HCT116 (cell line): ENCODE results near the gene TAAR6. TPM values are rescaled to one million over a fixed set of nuclear protein-coding genes. Genes with fewer than 3 reads are reported as not detected.
"Not testable (repeated sequence)": the region's sequence is repeated elsewhere in the genome, so short reads cannot be mapped to it uniquely, and the experiment has no call there.

ENCODE experiments used
- ATAC-seq: fragments of 200-7000 bp; cut with Tn5 transposase; 2 replicates; pipeline ENCODE4 v1.9.1; 2020; ENCODE audit warnings: mild to moderate bottlenecking, moderate library complexity
- BruUV-seq: library from RNA; stranded (reverse); fragments of 400-500 nt; replicated peaks from 2 replicates; lab custom pipeline; 2021; lab: Mats Ljungman, UMichigan
- CTCF ChIA-PET: fragments of 300-600 bp; sonication (Branson Sonifier 250); formaldehyde crosslinking; loops from one replicate; lab custom pipeline; 2021; ENCODE audit warnings: antibody characterized with exemption; lab: Charles Lee
- POLR2A ChIA-PET: fragments of 300-600, 350-600 bp; sonication (Branson Sonifier 250); formaldehyde crosslinking; loops from one replicate; lab custom pipeline; 2021; ENCODE audit warnings: antibody characterized with exemption; lab: Charles Lee
- RAD21 ChIA-PET, 2 experiments: fragments of 300-600 bp; sonication (Branson Sonifier 250); formaldehyde crosslinking; loops; one replicate each; lab custom pipeline; 2023; ENCODE audit warnings: low total read pairs in 2 of 2; ENCODE audit not compliant: uncharacterized antibody in 2 of 2, unreplicated experiment in 2 of 2, low non-redundant PET in 1 of 2; lab: Charles Lee
- DNase-seq: peaks from one replicate; pipeline ENCODE4 v3.0.0-alpha.2; 2010; ENCODE audit warnings: low read depth, low spot score
- H2AFZ ChIP-seq: fragments of 200-600 bp; shearing (Covaris generic), sonication (generic); 2 replicates; pipeline ENCODE4 v1.6.1; 2017; ENCODE audit warnings: low read depth, mixed run types, mixed read lengths, antibody characterized with exemption, low read length; ENCODE audit not compliant: poor library complexity, severe bottlenecking
- H3K27ac ChIP-seq: 2 replicates; pipeline ENCODE4 v1.5.1; 2012; ENCODE audit warnings: low read depth, low read length
- H3K27me3 ChIP-seq: fragments of 200-600 bp; sonication (generic); 2 replicates; pipeline ENCODE4 v1.6.1; 2016; ENCODE audit warnings: mixed run types, low read length, mixed read lengths; ENCODE audit not compliant: insufficient read depth
- H3K36me3 ChIP-seq, 2 experiments: fragments of 200-500 bp in 1 of 2; fragments of 200-600 bp in 1 of 2; sonication (Bioruptor generic) in 1 of 2; sonication (generic) in 1 of 2; 2 replicates each; pipeline versions ENCODE4 v1.5.1 to v1.6.1; 2014 to 2016; ENCODE audit warnings: low read length in 2 of 2, inconsistent platforms in 1 of 2, mixed read lengths in 1 of 2, mixed run types in 1 of 2; ENCODE audit not compliant: insufficient read depth in 2 of 2, control insufficient read depth in 1 of 2
- H3K4me1 ChIP-seq, 2 experiments: fragments of 200-600 bp in 1 of 2; sonication (generic) in 1 of 2; 2 replicates each; pipeline versions ENCODE4 v1.5.1 to v1.6.1; 2012 to 2017; ENCODE audit warnings: low read length in 2 of 2, inconsistent platforms in 1 of 2, mild to moderate bottlenecking in 1 of 2, mixed read lengths in 1 of 2, mixed run types in 1 of 2, moderate library complexity in 1 of 2; ENCODE audit not compliant: insufficient read depth in 2 of 2, control insufficient read depth in 1 of 2
- H3K4me2 ChIP-seq: fragments of 200-600 bp; sonication (generic); 2 replicates; pipeline ENCODE4 v1.6.1; 2017; ENCODE audit warnings: mixed run types, low read length, mixed read lengths
- H3K4me3 ChIP-seq, 2 experiments: fragments of 200-600 bp in 1 of 2; sonication (generic) in 1 of 2; replicated peaks in 1 of 2; 2 replicates each; pipeline ENCODE4 v1.5.1; 2011 to 2016; ENCODE audit warnings: low read length in 2 of 2, control low read depth in 1 of 2, low read depth in 1 of 2, mild to moderate bottlenecking in 1 of 2, mixed read lengths in 1 of 2, mixed run types in 1 of 2
- H3K79me2 ChIP-seq: fragments of 200-600 bp; sonication (generic); 2 replicates; pipeline ENCODE4 v1.6.1; 2017; ENCODE audit warnings: mild to moderate bottlenecking, mixed run types, low read length, moderate library complexity, mixed read lengths; ENCODE audit not compliant: insufficient read depth
- H3K9ac ChIP-seq: fragments of 200-600 bp; sonication (generic); 2 replicates; pipeline ENCODE4 v1.6.1; 2016; ENCODE audit warnings: low read length, mixed read lengths
- H3K9me2 ChIP-seq: fragments of 200-600 bp; sonication (generic), shearing (Covaris generic); 2 replicates; pipeline ENCODE4 v1.6.1; 2017; ENCODE audit warnings: mixed run types, mild to moderate bottlenecking, moderate library complexity; ENCODE audit not compliant: insufficient read depth
- H3K9me3 ChIP-seq, 2 experiments: fragments of 200-500 bp in 1 of 2; fragments of 200-600 bp in 1 of 2; sonication (Bioruptor generic) in 1 of 2; sonication (generic) in 1 of 2; 2 replicates each; pipeline ENCODE4 v1.6.1; 2014 to 2017; ENCODE audit warnings: low read length in 2 of 2, mixed read lengths in 2 of 2, inconsistent platforms in 1 of 2, low read depth in 1 of 2, mild to moderate bottlenecking in 1 of 2, mixed run types in 1 of 2, moderate library complexity in 1 of 2; ENCODE audit not compliant: control insufficient read depth in 1 of 2, insufficient read depth in 1 of 2
- H4K20me1 ChIP-seq: fragments of 200-600 bp; sonication (generic), shearing (Covaris generic); 2 replicates; pipeline ENCODE4 v1.6.1; 2017; ENCODE audit warnings: mixed run types, mild to moderate bottlenecking, moderate library complexity; ENCODE audit not compliant: insufficient read depth
- CBX3 ChIP-seq: IDR thresholded peaks from 2 replicates; pipeline ENCODE4 v1.6.1; 2012; ENCODE audit warnings: low read depth
- CEBPB ChIP-seq: IDR thresholded peaks from 2 replicates; pipeline ENCODE4 v1.6.1; 2012; ENCODE audit warnings: low read depth
- CTCF ChIP-seq, 3 experiments: fragments of 200-600 bp in 1 of 3; sonication (generic) in 1 of 3; IDR thresholded peaks in 2 of 3; conservative IDR thresholded peaks in 1 of 3; 2 replicates each; pipeline ENCODE4 v1.5.1; 2012 to 2017; ENCODE audit warnings: low read depth in 2 of 3, low read length in 2 of 3, antibody characterized with exemption in 1 of 3, borderline replicate concordance in 1 of 3, control low read depth in 1 of 3, mild to moderate bottlenecking in 1 of 3, mixed read lengths in 1 of 3, mixed run types in 1 of 3, moderate library complexity in 1 of 3; ENCODE audit not compliant: insufficient read depth in 1 of 3
- EZH2 ChIP-seq: fragments of 200-600 bp; sonication (generic); IDR thresholded peaks from 2 replicates; pipeline ENCODE4 v1.6.1; 2017; ENCODE audit warnings: antibody characterized with exemption, mixed run types
- MAX ChIP-seq: IDR thresholded peaks from 2 replicates; pipeline ENCODE4 v1.6.1; 2012
- TCF7L2 ChIP-seq: IDR thresholded peaks from 2 replicates; pipeline ENCODE4 v1.7.0; 2011; ENCODE audit warnings: borderline replicate concordance, inconsistent platforms; ENCODE audit not compliant: insufficient read depth, insufficient read length; ENCODE audit errors: extremely low read depth
- intact Hi-C: fragments of 100-400 bp; cut with micrococcal nuclease; formaldehyde crosslinking; loops from 2 replicates; pipeline ENCODE4 v1.10.0; 2022
- total RNA-seq: library from RNA; stranded (reverse); gene quantifications from one replicate; pipeline ENCODE4 v1.2.1, GENCODE V29; 2021; ENCODE audit not compliant: unreplicated experiment

TAAR6 gene
- total RNA-seq, 1 experiment from 2014 or later = not detected

- H3K79me2 ChIP-seq = no peaks in the 10 kb centered on the region
- no peak overlapping the region for H3K4me3 ChIP-seq
- POLR2A ChIA-PET = no interaction called here
- H3K27ac ChIP-seq = no peak overlapping the region
- DNase-seq (peak; percentile 44), ATAC-seq (peak; percentile 100)
- CTCF ChIA-PET = interaction anchor here (0.6 to 1.6 kb wide), 8 partner anchors 9 to 117 kb away, joined by 3 to 4 read pairs (median 3); partner anchors contain the start of genes STX7, TAAR1 and TAAR5
- RAD21 ChIA-PET = no interaction called here
- no peaks in the 10 kb centered on the region for H4K20me1 ChIP-seq
- H3K4me2 ChIP-seq = peak overlapping the region; percentile 39
- peak overlapping the region; percentile 83 for H2AFZ ChIP-seq
- intact Hi-C loops = no loop called here
- no peaks in the 10 kb centered on the region for H3K27me3 ChIP-seq
- H3K9ac ChIP-seq = no peak overlapping the region
- H3K4me1 ChIP-seq = peaks cover 0 to 5% of the 10 kb centered on the region in 2 experiments; a peak in 1 of 4 replicates
- TF ChIP-seq CTCF (IDR thresholded peaks at IDR 0.05 in 2 of 3, conservative IDR thresholded peaks at IDR 0.05 in 1 of 3; ENCODE audit: borderline replicate concordance in 1 of 3, insufficient read depth in 1 of 3, low read depth in 2 of 3, low read length in 2 of 3) = peak; percentile 15 to 70 (median 66); a peak in 5 of 6 replicates
- TF ChIP-seq MAX = no peak
- peak; percentile 57; the same call in 1 of the 2 replicates for TF ChIP-seq CBX3
- no peak for TF ChIP-seq TCF7L2
- no peak for TF ChIP-seq EZH2
- no peak for TF ChIP-seq CEBPB
- H3K36me3 ChIP-seq = no peaks in the 10 kb centered on the region
- no peaks in the 10 kb centered on the region for H3K9me3 ChIP-seq
- no TSS peak for BruUV-seq
- no peaks in the 10 kb centered on the region for H3K9me2 ChIP-seq
Measured at GRCh38 chr6:132598473-132598872, 28.4 kb downstream of the TAAR6 start.

GRCh38 chr6:132600900-132601299 is 30.8 kb downstream of the TAAR6 start:
- intact Hi-C loops, H4K20me1 ChIP-seq, ATAC-seq, H3K4me2 ChIP-seq, H3K79me2 ChIP-seq, H3K9me2 ChIP-seq, CTCF ChIA-PET, H3K27ac ChIP-seq, POLR2A ChIA-PET, H2AFZ ChIP-seq, H3K27me3 ChIP-seq, RAD21 ChIA-PET, H3K9ac ChIP-seq, H3K4me3 ChIP-seq, H3K9me3 ChIP-seq, BruUV-seq, H3K36me3 ChIP-seq, H3K4me1 ChIP-seq, DNase-seq: not testable (repeated sequence)
